ENCODE results near the gene DOCK6. TPM values are rescaled to one million over a fixed set of nuclear protein-coding genes. Genes with fewer than 3 reads are reported as not detected.

DOCK6 gene, protein sequence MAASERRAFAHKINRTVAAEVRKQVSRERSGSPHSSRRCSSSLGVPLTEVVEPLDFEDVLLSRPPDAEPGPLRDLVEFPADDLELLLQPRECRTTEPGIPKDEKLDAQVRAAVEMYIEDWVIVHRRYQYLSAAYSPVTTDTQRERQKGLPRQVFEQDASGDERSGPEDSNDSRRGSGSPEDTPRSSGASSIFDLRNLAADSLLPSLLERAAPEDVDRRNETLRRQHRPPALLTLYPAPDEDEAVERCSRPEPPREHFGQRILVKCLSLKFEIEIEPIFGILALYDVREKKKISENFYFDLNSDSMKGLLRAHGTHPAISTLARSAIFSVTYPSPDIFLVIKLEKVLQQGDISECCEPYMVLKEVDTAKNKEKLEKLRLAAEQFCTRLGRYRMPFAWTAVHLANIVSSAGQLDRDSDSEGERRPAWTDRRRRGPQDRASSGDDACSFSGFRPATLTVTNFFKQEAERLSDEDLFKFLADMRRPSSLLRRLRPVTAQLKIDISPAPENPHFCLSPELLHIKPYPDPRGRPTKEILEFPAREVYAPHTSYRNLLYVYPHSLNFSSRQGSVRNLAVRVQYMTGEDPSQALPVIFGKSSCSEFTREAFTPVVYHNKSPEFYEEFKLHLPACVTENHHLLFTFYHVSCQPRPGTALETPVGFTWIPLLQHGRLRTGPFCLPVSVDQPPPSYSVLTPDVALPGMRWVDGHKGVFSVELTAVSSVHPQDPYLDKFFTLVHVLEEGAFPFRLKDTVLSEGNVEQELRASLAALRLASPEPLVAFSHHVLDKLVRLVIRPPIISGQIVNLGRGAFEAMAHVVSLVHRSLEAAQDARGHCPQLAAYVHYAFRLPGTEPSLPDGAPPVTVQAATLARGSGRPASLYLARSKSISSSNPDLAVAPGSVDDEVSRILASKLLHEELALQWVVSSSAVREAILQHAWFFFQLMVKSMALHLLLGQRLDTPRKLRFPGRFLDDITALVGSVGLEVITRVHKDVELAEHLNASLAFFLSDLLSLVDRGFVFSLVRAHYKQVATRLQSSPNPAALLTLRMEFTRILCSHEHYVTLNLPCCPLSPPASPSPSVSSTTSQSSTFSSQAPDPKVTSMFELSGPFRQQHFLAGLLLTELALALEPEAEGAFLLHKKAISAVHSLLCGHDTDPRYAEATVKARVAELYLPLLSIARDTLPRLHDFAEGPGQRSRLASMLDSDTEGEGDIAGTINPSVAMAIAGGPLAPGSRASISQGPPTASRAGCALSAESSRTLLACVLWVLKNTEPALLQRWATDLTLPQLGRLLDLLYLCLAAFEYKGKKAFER (N-terminal part only)
- total RNA-seq, result 10 to 100 TPM; 18.0 to 31.8 (median 26.2) TPM
- polyA plus RNA-seq, result 10 to 100 TPM; 60.2 to 79.0 TPM

DNA sequence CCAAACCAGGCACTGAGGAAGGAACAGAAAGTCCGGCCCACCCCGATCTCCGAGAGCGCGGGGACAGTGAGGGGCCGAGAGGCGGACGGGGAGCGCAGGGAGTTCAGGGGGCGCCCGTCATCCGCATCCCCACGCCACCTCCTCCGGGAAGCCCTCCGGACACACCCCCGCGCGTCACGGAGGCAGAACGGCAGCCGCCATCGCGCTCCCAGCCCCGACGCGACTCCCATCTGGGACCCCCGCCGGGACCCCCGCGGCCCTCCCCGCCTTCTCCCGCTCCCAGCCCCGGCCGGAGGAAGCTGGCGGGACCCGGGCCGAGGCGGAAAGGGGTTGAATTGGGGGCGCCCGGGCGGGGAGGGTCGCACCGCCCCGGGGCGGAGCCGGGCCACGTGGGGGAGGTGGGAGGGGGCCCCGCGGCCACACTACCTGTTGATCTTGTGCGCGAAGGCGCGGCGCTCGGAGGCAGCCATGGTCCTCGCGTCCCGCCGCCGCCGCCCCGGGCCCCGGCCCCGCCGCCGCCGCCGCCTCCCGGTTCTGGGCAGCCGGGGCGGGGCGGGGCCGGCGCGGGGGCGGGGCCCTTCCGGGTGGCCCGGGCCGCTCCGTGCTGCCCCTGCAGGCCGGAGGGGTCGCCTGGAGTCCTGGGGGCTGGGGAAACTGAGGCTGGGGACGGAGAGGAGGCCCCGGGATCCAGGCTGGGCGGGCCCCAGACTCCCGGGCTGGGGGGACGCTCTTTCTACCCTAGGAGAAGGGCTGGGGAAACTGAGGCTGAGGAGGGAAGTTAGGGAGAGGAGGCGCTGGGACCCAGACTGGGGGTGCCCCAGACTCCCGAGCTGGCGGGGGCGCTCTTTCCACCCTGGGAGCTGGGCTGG lies at the start of gene DOCK6:
Gene DOCK6 (minus strand): TSS at position 554 of the 869 bp plus-strand sequence. CDS start 84 bp downstream, at position 470.
- Histone ChIP-seq H3K27me3 (no peaks in the 10 kb centered on the region), H3K4me1 (peaks cover 0 to 12% (median 0%) of the 10 kb centered on the region in 3 donors), H3K27ac (peak within 1 kb of the TSS in 3 of 4 donors; percentile 29 to 57 (median 50)), H3K36me3 (no peaks in the 10 kb centered on the region), H3K4me3 (peak within 1 kb of the TSS; percentile 63 to 91 (median 84)), H3K9me3 (no peaks in the 10 kb centered on the region)
- FAIRE-seq (no peak), DNase-seq (peak in 5 of 6 donors; percentile 33 to 83 (median 69)), ATAC-seq (peak; percentile 53 to 80 (median 64))
- TF ChIP-seq, protein P1, sequence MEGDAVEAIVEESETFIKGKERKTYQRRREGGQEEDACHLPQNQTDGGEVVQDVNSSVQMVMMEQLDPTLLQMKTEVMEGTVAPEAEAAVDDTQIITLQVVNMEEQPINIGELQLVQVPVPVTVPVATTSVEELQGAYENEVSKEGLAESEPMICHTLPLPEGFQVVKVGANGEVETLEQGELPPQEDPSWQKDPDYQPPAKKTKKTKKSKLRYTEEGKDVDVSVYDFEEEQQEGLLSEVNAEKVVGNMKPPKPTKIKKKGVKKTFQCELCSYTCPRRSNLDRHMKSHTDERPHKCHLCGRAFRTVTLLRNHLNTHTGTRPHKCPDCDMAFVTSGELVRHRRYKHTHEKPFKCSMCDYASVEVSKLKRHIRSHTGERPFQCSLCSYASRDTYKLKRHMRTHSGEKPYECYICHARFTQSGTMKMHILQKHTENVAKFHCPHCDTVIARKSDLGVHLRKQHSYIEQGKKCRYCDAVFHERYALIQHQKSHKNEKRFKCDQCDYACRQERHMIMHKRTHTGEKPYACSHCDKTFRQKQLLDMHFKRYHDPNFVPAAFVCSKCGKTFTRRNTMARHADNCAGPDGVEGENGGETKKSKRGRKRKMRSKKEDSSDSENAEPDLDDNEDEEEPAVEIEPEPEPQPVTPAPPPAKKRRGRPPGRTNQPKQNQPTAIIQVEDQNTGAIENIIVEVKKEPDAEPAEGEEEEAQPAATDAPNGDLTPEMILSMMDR (IDR thresholded peaks at IDR 0.05), result no peak
- WGBS, 2 donors, result 1% methylated on average over 40 to 91 of the region's 91 CpGs
- intact Hi-C loops (cut with DNase I), result no loop called here

DNA sequence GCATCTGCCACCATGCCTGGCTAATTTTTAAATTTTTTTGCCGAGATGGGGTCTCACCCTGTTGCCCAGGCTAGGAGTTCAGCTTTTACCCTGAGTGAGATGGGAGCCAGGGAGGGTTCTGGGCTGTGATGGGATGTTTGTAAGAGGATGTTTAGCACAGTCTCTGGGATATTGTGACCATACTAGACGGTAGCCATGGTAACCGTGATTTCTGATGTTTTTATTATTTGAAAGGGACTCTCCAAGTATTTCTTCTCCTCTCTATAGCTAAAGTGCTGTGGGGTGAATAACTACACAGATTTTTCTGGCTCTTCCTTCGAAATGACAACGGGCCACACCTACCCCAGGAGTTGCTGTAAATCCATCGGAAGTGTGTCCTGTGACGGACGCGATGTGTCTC lies 44.0 kb upstream of the DOCK6 start:
- Histone ChIP-seq H3K9me3 (no peaks in the 10 kb centered on the region), H3K36me3 (no peaks in the 10 kb centered on the region), H3K27ac (no peak overlapping the region), H3K4me1 (no peaks in the 10 kb centered on the region), H3K27me3 (no peaks in the 10 kb centered on the region), H3K4me3 (no peak overlapping the region)
- DNase-seq (no peak), ATAC-seq (no peak), FAIRE-seq (no peak)
- WGBS, 2 donors, result 72 to 78% methylated on average over 9 of the region's 9 CpGs
- intact Hi-C loops (cut with DNase I), result no loop called here
- TF ChIP-seq, protein P1 (IDR thresholded peaks at IDR 0.05), result no peak

DNA sequence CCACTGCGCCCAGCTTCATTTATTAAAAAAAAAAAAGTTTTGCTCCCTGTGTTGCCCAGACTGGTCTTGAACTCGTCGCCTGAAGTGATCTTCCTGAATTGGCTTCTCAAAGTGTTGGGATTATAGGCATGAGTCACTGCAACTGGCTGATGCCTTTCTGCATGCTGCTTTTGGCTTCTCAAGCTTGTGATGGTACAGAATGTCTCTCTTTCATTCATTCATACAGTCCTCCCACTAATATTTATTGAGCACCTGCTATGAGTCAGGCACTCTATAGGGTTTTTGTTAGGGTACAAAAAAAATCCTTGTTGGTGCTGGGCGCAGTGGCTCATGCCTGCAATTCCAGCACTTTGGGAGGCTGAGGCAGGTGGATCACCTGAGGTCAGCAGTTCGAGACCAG lies 42.6 kb upstream of the DOCK6 start:
- no peak overlapping the region for H3K27ac ChIP-seq
- intact Hi-C loops (cut with DNase I), result no loop called here
- no peak overlapping the region for H3K4me3 ChIP-seq
- 89 to 91% methylated on average over 5 of the region's 5 CpGs for WGBS, 2 donors
- DNase-seq (no peak), ATAC-seq (no peak), FAIRE-seq (no peak)
- no peaks in the 10 kb centered on the region for H3K27me3 ChIP-seq
- H3K4me1 ChIP-seq, result no peaks in the 10 kb centered on the region
- TF ChIP-seq, protein P1 (IDR thresholded peaks at IDR 0.05), result no peak
- no peaks in the 10 kb centered on the region for H3K9me3 ChIP-seq
- no peaks in the 10 kb centered on the region for H3K36me3 ChIP-seq

DNA sequence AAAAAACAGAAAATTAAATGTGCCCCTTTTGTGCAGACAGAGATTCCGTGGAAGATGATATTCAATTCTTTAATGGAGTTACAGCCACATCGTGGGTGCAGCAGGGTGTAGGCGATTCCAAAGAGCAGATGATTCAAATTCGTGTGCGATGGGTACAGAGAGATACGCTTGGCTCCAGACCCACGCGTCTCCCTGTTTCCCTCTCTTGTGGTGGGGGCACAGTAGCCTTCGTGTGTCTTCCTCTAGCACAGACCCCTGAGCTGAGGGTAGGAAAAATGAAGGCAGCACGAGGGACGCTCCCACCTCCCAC lies 38.4 kb upstream of the DOCK6 start:
- FAIRE-seq, result no peak
- Histone ChIP-seq H3K27me3 (no peaks in the 10 kb centered on the region), H3K4me3 (no peak overlapping the region), H3K27ac (no peak overlapping the region), H3K4me1 (no peaks in the 10 kb centered on the region), H3K9me3 (no peaks in the 10 kb centered on the region), H3K36me3 (no peaks in the 10 kb centered on the region)
- intact Hi-C loops (cut with DNase I), result no loop called here
- DNase-seq, result no peak
- no peak for ATAC-seq
- TF ChIP-seq, protein P1 (IDR thresholded peaks at IDR 0.05), result no peak
- WGBS, 2 donors, result 77 to 87% methylated on average over 11 of the region's 11 CpGs

Measured in pancreas (tissue), 10 donors.